HuH-7 (cell line): ENCODE results near the gene NEU1.
"Not testable (repeated sequence)": the region's sequence is repeated elsewhere in the genome, so short reads cannot be mapped to it uniquely, and the experiment has no call there.

ENCODE experiments used
- DNase-seq: peaks from one replicate; pipeline ENCODE4 v3.0.0; 2011; ENCODE audit warnings: low spot score

NEU1 gene

DNA sequence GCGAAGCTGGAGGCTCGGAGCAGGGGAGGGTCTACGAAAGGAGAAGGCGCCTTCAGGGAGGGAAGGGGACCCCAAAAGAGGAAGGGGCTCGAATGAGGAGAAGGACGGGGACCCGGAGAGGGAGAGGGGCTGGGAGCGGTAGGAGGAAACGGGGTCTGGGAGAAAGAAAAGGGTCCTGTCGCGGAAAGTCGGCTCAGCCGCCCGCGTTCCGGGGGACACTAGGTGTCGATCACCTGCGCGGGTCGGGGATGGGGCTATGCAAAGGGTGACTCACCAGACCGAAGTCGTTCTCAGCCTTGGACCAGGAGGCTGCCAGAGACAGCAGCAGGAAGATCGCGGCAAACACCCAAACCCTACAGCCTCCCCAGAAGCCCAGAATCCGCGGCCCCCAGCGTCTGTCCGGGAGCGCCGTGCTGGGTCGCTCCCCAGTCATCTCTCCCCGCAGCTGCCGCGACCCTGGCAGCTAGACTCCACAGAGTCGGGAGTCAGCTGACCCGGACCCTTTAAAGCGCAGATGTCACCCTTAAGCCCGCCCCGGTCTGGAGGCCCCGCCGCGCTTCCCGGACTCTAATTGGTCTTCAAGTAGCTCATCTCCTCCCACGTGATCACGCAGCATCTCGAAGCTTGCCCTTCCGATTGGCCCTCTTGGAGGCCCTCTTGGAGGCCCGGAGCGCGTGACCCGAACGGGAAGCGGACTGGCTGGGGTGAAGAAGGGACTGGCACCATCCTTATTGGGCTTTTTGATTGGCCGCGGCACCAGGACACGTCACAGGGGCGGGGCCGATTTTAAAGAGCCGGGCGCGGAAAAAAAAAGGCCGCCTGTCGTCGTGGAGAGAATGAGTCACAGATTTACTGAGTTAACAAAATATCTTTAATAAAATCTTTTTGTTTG lies at the start of gene NEU1:
NEU1 (minus strand) TSS at position 478 of the 892 bp plus-strand sequence; CDS start at position 433, 45 bp downstream.
- peak; percentile 99 for DNase-seq

DNA sequence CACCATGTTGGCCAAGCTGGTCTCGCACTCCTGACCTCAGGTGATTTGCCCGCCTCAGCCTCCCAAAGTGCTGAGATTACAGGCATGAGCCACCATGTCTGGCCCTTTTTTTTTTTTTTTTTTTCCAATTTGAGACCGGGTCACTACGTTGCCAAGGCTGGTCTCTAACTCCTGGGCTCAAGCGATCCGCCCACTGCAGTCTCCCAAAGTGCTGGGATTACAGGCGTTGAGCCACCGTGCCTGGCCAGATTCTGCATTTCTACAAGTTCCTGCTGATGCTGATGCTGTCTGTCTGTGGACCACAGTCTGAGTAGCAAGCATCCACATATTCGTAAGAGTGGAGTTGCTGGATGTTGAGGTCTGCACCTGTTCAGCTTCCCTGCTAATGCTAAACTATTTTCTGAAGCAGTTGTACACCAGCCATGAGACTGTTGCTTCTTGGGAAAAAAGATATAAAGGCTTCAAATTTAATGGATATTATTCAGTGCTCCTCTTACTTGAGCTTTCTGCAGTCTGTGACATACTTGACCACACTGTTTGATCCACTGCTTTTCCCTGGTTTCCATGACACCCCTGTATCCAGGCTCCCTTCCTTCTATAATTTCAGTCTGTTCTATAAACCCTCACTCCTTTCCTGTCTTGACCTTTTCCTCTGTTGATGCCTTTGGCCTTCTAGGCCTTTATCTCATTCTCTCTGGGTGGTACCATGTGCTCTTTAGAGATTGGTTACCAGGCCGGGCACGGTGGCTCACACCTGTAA lies 49.4 kb upstream of the NEU1 start:
- no peak for DNase-seq

DNA sequence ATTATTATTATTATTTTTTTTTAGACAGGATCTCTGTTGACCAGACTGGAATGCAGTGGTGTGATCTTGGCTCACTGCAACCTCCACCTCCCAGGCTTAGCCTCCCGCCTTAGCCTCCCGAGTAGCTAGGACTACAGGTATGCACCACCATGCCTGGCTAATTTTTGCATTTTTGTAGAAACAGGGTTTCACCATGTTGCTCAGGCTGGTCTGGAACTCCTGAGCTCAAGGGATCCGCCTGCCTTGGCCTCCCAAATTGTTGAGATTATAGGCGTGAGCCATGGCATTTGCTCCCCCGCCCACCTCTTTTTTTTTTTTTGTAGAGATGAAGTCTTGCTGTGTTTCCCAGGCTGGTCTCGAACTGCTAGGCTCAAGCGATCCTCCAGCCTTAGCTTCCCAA lies 46.7 kb upstream of the NEU1 start:
- not testable (repeated sequence) for DNase-seq

DNA sequence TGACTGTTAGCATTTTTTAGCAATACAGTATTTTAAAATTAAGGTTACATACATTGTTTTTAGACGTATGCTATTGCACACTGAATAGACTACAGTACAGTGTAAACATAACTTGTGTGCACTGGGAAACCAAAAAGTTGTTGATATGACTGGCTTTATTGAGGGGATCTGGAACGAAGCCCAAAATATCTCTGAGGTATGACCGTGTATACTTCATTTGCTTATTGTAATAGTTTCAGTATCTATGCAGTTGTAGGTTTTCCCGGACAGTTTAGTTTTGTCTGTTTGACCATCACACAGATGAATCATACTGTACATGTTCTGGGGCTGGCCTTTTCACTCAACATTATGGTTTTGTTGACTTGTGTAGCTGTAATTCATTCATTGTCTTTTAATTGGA lies 46.2 kb upstream of the NEU1 start:
- no peak for DNase-seq

DNA sequence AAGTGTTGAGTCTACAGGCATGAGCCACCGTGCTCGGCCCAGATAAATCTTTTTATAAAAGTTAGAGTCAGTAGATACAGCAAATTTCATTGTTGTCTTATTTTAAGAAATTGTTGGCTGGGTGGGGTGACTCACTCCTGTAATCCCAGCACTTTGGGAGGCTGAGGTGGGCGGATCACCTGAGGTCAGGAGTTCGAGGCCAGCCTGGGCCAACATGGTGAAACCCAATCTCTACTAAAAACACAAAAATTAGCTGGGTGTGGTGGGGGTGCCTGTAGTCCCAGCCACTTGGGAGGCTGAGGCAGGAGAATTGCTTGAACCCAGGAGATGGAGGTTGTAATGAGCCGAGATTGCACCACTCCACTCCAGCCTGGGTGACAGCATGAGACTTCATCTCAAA lies 45.6 kb upstream of the NEU1 start:
- DNase-seq: not testable (repeated sequence)

DNA sequence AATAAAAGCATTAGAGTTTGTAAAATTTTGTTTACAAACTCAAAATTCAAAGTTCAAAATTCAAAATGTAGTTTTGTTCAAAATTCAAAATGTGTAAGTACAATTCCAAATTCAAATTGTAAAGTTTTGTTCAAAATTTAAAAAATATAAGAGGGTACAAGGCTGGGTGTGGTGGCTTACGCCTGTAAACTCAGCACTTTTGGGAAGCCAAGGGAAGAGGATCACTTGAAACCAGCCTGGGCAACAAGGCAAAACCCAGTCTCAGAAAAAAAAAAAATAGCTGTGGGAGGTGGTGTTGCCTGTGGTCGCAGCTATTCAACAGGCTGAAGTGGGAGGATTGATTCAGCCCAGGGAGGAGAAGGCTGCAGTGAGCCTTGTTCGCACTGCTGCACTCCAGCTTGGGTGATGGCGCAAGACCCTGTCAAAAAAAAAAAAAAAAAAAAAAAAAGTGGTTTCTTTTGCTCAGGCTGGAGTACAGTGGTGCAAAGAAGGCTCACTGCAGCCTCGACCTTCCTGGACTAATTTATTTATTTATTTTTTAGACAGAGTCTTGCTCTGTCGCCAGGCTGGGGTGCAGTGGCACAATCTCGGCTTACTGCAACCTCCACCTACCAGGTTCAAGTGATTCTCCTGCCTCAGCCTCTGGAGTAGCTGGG lies 44.7 kb upstream of the NEU1 start:
- no peak for DNase-seq

DNA sequence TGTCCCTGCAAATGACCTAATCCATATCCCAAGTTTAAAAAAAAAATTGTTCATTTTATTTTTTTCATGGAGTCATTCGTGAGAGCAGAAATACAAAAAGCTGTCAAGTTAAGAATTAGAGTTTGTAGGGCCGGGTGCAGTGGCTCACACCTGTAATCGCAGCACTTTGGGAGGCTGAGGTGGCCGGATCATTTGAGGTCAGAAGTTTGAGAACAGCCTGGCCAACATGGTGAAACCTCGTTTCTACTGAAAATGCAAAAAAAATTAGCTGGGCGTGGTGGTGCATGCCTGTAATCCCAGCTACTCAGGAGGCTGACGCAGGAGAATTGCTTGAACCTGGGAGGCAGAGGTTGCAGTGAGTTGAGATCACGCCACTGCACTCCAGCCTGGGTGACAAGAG lies 44.1 kb upstream of the NEU1 start:
- DNase-seq: not testable (repeated sequence)

DNA sequence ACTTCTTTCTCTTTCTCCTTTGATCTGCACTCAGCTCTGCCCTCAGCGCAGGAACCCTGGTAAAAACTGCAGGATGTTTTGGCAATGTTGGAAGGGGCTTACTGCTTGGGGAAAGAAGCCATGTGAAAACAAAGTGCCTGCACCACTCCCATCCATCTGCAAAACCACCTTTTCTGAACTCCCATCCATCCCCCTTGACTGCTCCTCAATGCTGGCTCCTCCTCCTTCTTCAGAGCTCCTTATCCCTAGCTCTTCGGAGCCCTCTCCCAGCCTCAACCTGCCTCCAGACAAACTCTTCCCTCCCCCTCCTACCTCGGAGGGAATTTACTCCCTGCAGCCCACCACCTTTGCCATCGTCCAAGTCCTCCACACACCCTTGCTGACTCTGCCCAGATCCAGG lies 43.5 kb upstream of the NEU1 start:
- no peak for DNase-seq

DNA sequence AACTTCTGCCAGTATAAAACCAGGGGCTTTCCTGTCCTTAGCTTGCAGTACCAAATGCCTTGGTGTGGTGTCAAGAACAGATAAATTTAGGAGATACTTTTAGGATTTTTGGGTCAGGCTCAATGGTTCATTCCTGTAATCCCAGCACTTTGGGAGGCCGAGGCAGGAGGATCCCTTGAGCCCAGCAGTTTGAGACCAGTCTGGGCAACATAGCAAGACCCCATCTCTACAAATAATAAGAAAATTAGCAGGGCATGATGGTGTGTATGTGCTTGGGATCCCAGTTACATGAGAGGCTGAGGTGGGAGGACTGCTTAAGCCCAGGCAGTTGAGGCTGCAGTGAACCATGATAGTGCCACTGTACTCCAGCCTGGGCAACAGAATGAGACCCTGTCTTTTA lies 42.4 kb upstream of the NEU1 start:
- no peak for DNase-seq

DNA sequence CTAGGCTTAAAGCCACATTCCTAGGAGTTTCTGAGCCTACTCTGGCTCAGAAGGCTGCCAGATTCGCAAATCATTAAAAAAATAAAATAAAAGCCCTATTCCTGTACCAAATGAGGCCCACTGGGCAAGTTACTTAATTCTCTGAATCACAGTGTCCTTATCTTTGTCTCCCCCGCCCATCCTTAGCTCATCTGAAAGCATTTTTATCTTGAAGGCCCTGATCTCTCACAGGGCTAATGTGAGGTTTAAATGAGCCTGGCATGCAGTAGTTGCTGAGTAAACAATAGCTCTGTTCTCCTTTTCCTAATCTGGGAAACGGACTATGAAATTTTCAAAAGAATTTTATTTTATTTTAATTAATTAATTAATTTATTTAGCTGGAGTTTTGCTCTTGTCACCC lies 41.3 kb upstream of the NEU1 start:
- no peak for DNase-seq

DNA sequence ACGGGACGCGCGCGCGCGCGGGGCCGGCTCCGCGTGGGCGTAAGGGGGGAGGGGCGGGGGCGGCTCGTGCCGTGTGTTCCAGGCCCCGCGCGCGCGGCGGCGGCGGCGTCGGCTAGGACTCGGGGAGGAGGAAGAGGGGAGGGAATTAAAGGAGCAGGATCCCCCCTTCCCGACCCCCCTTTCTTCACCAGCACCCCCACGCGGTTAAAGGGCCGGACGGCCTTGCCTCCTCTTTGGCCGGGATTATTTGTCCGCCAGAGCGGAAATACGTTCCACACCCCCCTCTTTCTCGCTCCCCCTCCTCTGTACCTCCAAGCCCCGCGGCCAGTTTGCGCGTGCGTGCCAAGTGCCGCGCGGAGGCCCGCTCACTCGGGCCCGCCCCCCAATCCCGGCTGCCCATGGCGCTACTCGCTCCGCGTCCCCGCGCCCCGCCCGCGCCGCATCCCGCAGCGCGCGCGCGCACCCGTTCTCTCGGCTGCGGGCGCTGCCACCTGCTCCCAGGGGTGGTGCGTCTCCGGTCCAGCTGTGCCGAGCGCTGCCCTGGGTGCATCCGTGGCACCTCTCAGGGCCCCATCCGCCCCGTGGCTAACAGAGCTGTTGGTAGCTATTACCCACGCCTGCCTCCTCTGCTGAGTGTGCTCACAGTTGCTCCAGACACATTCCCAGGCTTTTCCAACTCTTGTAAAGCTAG lies 39.5 kb upstream of the NEU1 start, which contains the start of gene ZBTB12:
ZBTB12 (minus strand) TSS at position 134 of the 691 bp plus-strand sequence. CDS start 781 bp downstream, outside the sequence.
- peak; percentile 92 for DNase-seq

DNA sequence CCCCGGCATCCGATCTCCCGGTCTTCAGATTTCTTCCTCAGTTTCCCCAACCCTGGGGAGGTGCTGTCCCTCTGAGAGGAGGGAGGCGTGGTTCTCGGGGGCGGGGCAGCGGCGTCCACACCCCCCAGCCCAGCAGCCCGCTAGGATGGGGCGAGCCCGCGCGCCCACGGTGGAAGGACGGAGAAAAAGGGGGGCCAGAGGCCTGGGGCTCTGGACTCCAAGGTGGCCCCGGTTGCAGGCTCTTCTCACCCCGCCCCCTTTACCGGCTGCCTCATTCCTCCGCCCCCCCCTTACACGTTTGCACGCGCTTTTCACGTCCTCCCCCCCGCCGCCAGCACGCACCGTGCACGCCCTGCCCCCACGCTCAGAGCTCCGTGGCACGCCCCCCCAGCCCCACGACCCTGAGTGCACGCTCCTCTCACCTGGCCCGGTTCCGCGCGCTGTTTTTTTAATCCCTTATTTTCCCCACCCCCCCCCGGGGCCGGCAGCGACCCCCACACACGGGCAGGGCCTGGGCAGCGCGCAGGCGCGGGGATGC lies 38.9 kb upstream of the NEU1 start:
- DNase-seq: no peak

DNA sequence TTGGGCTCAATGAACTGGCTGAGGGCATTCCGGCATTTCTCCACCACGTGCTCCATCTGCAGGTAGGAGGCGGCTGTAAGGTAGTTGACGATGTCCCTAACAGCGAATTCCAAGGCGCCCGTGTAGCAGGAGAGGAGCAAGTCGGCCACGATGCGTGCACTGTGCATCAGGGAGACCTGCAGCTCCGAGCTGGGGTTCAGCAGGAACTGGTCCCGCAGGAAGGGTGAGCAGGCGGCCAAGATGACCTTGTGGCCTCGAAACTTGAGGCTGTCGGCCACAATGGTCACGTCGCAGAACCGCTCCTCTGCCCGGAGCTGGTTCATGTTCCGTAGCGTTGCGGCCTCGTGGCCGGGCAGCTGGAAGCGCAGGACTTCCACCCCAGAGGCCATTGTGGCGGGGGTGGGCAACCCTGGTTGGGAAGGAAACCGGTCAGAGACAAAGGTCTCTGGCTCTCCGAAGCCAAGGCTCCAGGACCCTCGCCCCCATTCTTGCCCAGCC lies 38.3 kb upstream of the NEU1 start:
- no peak for DNase-seq

DNA sequence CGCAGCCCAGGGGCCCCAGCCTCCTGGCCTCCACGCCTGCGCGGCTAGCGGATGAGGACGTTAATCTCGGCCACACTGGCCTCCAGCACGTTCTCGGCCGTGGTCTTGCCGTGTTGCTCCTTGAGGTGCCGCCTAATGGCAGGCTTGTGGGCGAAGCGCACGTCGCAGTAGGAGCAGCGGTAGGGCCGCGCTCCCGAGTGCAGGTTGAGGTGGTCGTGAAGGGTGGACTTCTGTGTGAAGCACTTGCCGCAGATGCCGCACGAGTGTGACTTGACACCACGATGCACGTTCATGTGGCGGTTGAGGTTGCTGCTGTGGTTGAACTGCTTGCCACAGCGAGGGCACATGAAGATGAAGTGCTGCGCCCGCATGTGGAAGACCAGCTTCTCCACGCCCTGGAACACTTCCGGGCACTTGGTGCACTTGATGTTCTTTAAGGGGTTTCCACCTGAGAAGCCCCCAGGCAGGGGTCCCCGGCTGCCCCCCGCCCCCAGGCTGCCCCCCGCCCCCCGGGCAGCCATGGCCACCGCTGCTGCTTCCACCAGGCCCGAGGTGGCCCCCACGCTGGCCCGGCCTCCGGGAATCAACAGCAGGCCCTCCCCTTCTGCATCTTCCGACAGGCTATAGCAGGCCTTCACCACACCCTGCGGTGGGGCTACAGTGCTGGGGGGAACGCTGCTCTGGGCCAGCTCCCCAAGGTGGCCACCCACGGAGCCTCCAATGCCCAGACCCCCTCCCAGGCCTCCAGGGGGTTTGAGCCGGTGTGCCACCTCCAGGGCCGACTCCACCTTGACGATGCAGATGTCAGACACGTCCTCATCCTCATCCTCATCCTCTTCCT lies 37.5 kb upstream of the NEU1 start:
- no peak for DNase-seq

DNA sequence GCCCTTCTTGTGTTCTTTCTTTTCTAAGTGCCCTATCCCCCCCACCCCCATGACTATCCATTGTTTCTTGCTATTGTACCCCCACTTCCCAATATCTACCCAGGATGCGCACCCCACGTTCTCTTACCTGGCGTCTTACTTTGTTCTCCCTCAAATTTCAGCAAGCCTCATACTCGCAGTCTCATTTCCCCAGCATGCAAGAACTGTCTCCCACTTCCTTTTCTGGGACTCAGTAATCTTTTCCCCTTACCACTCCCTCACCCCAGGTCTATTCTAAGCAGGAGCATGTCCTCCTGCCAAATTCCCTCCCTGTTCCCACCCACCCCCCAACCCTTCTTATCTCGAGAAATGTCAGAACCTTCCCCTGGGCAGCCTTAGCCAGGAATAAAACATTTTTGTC lies 36.6 kb upstream of the NEU1 start:
- DNase-seq: no peak

DNA sequence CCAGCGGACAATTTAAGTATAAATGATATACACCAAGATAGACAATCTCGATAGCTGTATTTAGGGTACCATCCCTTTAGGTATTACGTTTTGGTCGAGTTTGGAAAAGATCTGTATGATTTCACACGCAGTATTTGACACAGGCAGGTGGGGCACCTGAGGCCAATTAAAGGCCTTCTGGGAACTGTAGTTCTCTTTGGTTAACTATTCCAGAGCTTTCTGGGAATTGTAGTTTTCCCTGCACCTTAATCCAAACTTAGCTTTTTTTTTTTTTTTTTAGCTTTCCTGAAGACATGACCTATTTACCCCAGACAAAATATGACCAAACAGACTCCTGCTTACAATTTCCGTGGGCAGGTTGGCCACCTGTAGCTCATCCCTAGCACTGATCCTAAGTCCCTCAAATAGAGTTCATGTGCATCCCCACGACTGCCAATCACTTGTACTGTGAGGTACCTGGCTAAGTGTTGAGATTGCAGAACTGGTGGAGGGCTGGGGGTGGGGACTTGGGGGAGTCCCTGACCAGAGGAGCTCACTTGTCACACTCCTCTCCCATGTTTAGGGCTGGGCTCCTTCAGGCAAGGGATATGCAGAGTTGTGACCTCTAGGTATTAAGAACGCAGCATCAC lies 35.9 kb upstream of the NEU1 start:
- peak; percentile 43 for DNase-seq

DNA sequence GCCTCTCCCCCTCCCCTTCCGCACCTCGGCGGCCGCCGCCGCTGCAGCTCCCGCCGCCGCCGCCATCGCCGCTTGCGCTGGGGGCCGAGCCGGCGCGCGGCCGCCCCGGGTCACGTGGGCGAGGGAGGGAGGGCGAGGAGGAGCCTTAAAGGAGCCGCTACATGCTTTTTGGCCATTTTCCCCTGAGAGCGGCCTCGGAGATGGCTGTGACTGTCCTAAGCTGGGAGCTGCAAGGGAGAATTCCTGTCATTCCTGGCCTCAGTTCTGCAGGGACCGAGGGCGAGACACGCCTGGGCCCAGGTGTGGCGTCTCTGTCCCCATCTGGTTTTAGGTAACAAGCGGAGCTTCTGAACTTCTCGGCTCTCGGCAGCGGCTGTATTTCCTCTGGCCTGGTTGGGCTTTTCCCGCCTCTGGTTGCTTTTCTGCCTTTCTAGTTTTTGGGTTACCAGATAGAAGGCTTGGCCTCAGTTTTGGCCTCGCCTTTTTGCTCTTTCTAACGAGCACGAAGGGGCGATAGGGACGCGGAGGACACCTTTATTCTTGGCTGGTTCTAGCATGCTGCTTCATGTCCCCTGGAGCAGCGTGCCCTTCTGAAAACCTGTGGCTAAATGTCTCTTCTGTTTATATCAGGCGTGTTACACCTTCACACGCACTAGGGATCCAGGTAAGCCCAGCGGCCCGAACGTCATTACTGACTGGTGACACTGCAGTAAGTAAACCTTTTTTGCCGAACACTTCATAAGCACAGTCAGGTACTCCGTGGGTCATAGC lies 35.2 kb upstream of the NEU1 start, which contains the start of gene EHMT2:
EHMT2 (minus strand) TSS at position 87 of the 771 bp plus-strand sequence; CDS start at position 66, 21 bp downstream.
- DNase-seq: peak; percentile 81

DNA sequence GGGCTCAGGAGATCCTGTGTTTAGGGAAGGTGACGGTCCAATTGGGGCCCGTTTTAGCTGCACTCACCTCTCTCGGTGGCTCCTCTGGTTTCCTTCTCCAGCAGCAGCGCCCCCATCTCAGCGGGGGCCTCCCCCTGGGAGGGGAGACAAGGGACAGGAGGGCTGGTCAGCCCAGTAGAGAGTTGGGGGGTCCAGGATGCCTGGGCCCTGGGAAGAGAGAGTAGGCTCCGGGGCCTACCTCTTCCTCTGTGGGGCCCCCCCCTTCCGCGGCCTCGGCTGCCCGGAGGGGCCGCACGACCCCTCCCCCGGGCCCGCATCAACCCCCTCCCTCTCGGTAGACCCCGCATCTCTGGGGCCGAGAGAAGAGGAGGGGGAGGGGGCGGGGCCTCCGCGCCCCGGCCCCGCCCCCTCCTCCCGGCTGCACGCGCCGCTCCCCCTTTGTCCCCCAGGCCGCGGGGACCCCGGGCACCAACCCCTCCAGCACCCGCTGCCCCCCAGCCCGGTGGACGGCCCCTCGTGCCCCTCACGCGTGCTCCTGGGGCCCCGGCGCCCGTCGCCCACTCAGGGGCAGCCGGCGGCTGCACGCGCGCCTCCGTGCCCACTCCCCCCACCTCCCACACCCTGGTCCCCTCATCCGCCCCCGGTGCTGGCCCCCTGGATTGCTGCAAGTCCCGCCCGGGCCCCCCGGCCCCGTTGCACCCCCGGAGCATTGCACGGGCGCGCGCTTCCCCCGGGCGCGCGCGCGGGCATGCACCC lies 34.4 kb upstream of the NEU1 start:
- peak; percentile 30 for DNase-seq
